GM12892 (cell line): ENCODE results near the gene FKBP8.

Experiments used
- POLR2A ChIP-seq: IDR thresholded peaks from 2 replicates; pipeline ENCODE4 v1.6.1; 2011; ENCODE audit warnings: low read depth, low read length, control low read depth
- POLR2AphosphoS5 ChIP-seq: IDR thresholded peaks from 2 replicates; pipeline ENCODE4 v1.6.1; 2011; ENCODE audit warnings: low read depth, low read length, control low read depth
- TAF1 ChIP-seq: IDR thresholded peaks from 2 replicates; pipeline ENCODE4 v1.6.1; 2011; ENCODE audit warnings: low read depth, mild to moderate bottlenecking, control low read depth, low read length, borderline replicate concordance

GRCh38 chr19:18521692-18522123 is 21.7 kb downstream of the FKBP8 start, which contains the start of gene ELL:
- TF ChIP-seq POLR2AphosphoS5 (peak; percentile 93), POLR2A (peak; percentile 93), TAF1 (peak; percentile 88)
